Measurements from ENCODE around the gene GNAS. TPM values are rescaled to one million over a fixed set of nuclear protein-coding genes. Genes with fewer than 3 reads are reported as not detected.
"Not testable (repeated sequence)": the region's sequence is repeated elsewhere in the genome, so short reads cannot be mapped to it uniquely, and the experiment has no call there.

Gene GNAS
- total RNA-seq, 1 donor from 2014 or later, result 1,173 TPM

DNA sequence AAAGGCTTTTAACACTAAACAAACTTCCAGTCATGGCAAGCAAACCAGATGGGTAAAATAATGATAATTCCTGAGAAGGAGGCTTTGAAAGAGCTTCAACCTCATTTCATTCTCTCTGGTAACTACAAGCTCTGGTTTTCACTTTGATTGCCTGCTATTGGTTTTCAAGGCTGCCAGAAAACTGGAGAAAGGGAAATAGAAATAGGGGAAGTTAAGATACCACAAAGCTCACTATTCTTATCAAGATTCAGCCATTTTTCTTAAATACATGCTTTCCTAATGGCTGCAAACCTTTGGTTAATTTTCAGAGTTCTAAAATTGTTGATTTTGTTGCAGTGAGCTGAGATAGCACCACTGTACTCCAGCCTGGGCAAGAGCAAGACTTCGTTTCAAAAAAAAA is 86.0 kb downstream of the GNAS start:
- Mint-ChIP-seq H3K27ac (ENCODE audit: unreplicated experiment) (no peak overlapping the region), H3K4me1 (ENCODE audit: unreplicated experiment) (no peaks in the 10 kb centered on the region), H3K36me3 (ENCODE audit: unreplicated experiment) (no peaks in the 10 kb centered on the region), H3K27me3 (ENCODE audit: unreplicated experiment) (peaks cover 58% of the 10 kb centered on the region), H3K4me3 (ENCODE audit: unreplicated experiment) (no peak overlapping the region), H3K9me3 (ENCODE audit: unreplicated experiment) (peaks cover 4% of the 10 kb centered on the region)
- TF ChIP-seq, protein P1, sequence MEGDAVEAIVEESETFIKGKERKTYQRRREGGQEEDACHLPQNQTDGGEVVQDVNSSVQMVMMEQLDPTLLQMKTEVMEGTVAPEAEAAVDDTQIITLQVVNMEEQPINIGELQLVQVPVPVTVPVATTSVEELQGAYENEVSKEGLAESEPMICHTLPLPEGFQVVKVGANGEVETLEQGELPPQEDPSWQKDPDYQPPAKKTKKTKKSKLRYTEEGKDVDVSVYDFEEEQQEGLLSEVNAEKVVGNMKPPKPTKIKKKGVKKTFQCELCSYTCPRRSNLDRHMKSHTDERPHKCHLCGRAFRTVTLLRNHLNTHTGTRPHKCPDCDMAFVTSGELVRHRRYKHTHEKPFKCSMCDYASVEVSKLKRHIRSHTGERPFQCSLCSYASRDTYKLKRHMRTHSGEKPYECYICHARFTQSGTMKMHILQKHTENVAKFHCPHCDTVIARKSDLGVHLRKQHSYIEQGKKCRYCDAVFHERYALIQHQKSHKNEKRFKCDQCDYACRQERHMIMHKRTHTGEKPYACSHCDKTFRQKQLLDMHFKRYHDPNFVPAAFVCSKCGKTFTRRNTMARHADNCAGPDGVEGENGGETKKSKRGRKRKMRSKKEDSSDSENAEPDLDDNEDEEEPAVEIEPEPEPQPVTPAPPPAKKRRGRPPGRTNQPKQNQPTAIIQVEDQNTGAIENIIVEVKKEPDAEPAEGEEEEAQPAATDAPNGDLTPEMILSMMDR (IDR thresholded peaks at IDR 0.05), result no peak
- no peak for DNase-seq (ENCODE audit: extremely low spot score, unreplicated experiment)

DNA sequence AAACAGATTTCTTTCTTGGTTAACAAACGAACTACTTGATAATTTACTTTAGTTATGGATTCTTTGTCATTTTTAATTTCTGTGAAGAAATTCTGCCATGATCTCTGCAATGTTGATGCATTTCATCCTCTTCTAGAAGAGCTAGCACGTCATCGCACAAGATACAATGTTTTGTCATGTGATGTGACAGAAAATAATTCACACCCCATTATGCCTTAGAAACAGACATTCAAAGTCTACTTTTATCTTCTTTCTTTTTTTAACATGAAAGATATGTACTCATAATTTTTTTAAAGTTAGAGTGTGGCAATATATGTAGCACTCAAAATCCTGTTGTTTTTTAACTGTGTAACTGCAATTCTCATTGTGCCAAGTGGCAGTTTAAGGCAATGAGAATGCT is 89.0 kb downstream of the GNAS start:
- Mint-ChIP-seq H3K9me3 (ENCODE audit: unreplicated experiment) (no peaks in the 10 kb centered on the region), H3K27me3 (ENCODE audit: unreplicated experiment) (peaks cover 40% of the 10 kb centered on the region), H3K36me3 (ENCODE audit: unreplicated experiment) (no peaks in the 10 kb centered on the region), H3K4me1 (ENCODE audit: unreplicated experiment) (no peaks in the 10 kb centered on the region), H3K27ac (ENCODE audit: unreplicated experiment) (no peak overlapping the region), H3K4me3 (ENCODE audit: unreplicated experiment) (no peak overlapping the region)
- TF ChIP-seq, protein P1 (IDR thresholded peaks at IDR 0.05), result no peak
- no peak for DNase-seq (ENCODE audit: extremely low spot score, unreplicated experiment)

DNA sequence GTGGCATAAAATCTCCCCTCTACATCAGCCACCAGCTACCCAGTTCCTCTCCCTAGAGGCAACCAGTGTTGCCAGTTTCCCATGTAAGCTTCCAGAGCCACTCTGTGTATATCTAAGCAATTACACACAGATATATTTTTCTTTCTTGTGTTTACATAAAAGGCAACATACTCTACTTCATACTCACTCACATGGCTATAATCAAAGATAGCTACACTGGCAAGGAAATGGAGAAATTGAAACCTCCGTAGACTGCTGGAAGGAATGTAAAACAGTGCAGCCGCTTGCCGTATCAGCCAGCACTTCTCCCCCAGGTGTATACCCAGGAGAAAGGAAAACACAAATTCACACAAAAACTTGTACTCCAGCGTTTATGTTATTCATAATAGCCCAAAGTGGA is 90.0 kb downstream of the GNAS start:
- H3K36me3 Mint-ChIP-seq (ENCODE audit: unreplicated experiment), result no peaks in the 10 kb centered on the region
- DNase-seq (ENCODE audit: extremely low spot score, unreplicated experiment), result no peak
- no peaks in the 10 kb centered on the region for H3K9me3 Mint-ChIP-seq (ENCODE audit: unreplicated experiment)
- peaks cover 34% of the 10 kb centered on the region for H3K27me3 Mint-ChIP-seq (ENCODE audit: unreplicated experiment)
- TF ChIP-seq, protein P1 (IDR thresholded peaks at IDR 0.05), result no peak
- H3K4me3 Mint-ChIP-seq (ENCODE audit: unreplicated experiment), result no peak overlapping the region
- no peaks in the 10 kb centered on the region for H3K4me1 Mint-ChIP-seq (ENCODE audit: unreplicated experiment)
- H3K27ac Mint-ChIP-seq (ENCODE audit: unreplicated experiment), result no peak overlapping the region

DNA sequence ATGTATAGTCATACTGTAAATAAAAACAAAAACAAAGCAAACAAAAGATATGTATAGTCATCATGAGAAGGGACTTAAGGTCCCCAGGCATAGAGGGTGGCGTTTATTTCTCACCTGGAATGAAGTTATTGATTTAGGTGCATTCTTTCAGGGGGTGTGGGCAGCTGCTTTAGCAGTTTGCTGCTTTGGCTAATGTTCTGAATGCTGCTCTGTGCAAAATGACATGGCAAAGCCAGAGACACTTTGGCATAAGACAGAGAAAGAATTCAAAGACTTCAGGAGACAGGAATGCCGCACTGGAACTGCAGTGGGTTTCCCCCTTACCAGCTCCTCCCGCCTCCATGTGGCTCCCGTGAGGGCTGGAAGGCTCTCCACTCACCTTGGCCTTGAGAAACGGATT is 92.1 kb downstream of the GNAS start:
- no peak for DNase-seq (ENCODE audit: extremely low spot score, unreplicated experiment)
- Mint-ChIP-seq H3K9me3 (ENCODE audit: unreplicated experiment) (no peaks in the 10 kb centered on the region), H3K27me3 (ENCODE audit: unreplicated experiment) (peaks cover 22% of the 10 kb centered on the region), H3K4me1 (ENCODE audit: unreplicated experiment) (no peaks in the 10 kb centered on the region), H3K36me3 (ENCODE audit: unreplicated experiment) (no peaks in the 10 kb centered on the region), H3K4me3 (ENCODE audit: unreplicated experiment) (no peak overlapping the region), H3K27ac (ENCODE audit: unreplicated experiment) (no peak overlapping the region)
- TF ChIP-seq, protein P1 (IDR thresholded peaks at IDR 0.05), result no peak

DNA sequence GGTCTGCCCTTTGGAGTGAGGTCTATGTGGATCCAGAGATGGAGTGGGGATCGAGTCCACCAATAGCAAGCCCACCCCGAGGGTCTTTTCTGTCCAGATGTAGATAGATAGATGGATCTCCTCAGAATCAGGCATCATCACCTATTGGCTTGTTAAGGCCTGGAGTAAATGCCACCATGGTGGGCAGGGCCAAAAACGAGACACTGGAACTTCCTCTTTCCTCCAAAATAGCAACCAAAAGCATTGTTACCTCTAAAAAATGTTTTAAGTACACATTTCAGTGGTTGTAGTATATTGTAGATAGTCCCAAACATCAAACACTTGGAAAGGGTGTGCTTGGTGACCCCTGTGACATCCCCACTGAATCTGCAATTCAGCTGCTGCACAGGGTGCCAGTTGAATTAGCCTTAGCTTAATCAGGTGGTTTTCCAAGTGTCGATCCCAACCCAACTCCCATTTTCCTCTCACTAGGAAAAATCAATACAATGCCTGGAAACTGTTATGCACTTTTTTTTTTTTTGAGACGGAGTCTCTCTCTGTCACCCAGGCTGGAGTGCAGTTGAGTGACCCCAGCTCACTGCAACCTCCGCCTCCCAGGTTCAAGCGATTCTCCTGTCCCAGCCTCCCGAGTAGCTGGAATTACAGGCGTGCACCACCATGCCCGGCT is 93.6 kb downstream of the GNAS start:
- Mint-ChIP-seq H3K9me3 (ENCODE audit: unreplicated experiment) (no peaks in the 10 kb centered on the region), H3K27me3 (ENCODE audit: unreplicated experiment) (peaks cover 29% of the 10 kb centered on the region), H3K27ac (ENCODE audit: unreplicated experiment) (no peak overlapping the region), H3K4me3 (ENCODE audit: unreplicated experiment) (no peak overlapping the region), H3K4me1 (ENCODE audit: unreplicated experiment) (no peaks in the 10 kb centered on the region), H3K36me3 (ENCODE audit: unreplicated experiment) (no peaks in the 10 kb centered on the region)
- TF ChIP-seq, protein P1 (IDR thresholded peaks at IDR 0.05), result no peak
- DNase-seq (ENCODE audit: extremely low spot score, unreplicated experiment), result no peak

DNA sequence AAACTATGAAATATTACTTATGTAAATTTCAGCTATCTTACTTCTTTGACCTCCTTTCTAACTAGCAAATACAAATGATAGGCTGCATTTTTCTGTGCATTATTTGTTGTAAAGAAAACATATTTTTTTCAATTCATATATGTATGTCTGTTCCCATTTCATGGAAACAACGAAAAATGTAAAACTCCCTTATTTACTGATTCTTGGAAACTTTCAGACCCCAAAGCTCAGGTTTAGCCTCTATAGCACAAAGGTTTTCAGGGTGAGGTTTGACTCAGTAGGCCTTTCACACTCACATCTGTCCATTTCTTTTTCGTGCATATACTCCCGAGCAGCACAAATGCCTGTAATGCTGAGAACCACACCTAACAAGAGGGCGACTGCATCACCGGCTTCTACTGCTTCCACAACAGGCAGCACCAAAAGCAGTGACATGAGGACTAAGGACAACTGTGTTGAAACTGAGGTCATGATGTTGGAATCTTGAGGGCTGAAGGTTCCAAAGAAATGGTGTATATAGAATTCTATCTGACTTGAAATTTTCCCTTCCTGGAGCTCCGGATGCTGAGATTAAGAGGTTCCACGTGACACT is 95.4 kb downstream of the GNAS start:
- not testable (repeated sequence) for H3K9me3 Mint-ChIP-seq (ENCODE audit: unreplicated experiment); H3K27ac Mint-ChIP-seq (ENCODE audit: unreplicated experiment); DNase-seq (ENCODE audit: extremely low spot score, unreplicated experiment); H3K4me1 Mint-ChIP-seq (ENCODE audit: unreplicated experiment); H3K36me3 Mint-ChIP-seq (ENCODE audit: unreplicated experiment); H3K4me3 Mint-ChIP-seq (ENCODE audit: unreplicated experiment)
- peaks cover 31% of the 10 kb centered on the region for H3K27me3 Mint-ChIP-seq (ENCODE audit: unreplicated experiment)
